CD4-positive, alpha-beta T cell treated with Interleukin-2 at 100 ng/mL for 4 hours (primary cell): ENCODE data around the gene DDB1.
A peak's percentile ranks its signal among the peaks of the same experiment; 100 is the strongest.
"Not testable (repeated sequence)": the region's sequence is repeated elsewhere in the genome, so short reads cannot be mapped to it uniquely, and the experiment has no call there.

Experiments used
- DNase-seq: peaks from one replicate; pipeline ENCODE4 v3.0.0-alpha.2; 2020; ENCODE audit warnings: low spot score

DDB1 gene

GRCh38 chr11:61268588-61269250 lies 64.2 kb downstream of the DDB1 start:
- DNase-seq: no peak

DNA sequence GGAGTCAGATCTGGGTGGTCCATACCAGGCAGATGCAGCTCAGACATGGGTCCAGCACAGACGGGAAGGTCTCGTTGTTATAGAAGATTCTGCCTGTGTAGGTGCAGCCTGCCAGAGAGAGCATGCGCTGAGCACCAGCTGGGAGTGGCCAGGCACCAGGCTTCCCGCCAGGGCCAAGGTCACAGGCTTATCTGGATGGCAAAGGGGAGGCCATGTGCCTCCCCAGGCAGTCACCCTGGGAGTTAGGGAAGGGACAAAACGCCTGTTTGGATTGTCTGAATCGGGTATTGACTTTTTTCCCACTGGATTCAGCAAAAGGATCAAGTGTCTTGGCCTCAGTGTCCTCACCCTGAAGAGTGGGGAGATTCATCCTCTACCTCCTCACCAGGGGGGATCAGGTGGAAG lies 65.5 kb downstream of the DDB1 start:
- DNase-seq: no peak

- no peak for DNase-seq
Measured at GRCh38 chr11:61266602-61267001, 66.3 kb downstream of the DDB1 start.

DNA sequence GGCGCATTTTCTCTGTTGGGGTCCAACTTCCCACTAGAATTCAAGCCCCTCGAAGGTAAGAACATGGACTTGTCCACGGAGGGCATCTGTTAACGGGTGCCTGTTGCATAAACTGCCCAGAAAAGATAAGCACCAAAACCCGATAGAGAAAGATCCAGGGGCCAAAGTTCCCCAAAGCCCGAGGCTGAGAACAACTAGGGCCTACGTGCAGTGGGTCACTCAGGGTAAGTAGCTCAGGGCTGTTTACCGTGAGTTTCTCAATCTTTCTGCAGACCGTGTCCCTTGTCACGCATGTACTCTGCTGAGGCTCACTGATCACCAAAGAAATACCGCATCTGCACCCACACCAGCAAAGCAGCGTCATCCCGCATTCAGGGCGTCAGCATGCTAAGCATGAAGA lies 67.5 kb downstream of the DDB1 start:
- no peak for DNase-seq

GRCh38 chr11:61264795-61265194 lies 68.1 kb downstream of the DDB1 start:
- DNase-seq: no peak

- DNase-seq: no peak
Measured at GRCh38 chr11:61264371-61264770, 68.5 kb downstream of the DDB1 start.

DNA sequence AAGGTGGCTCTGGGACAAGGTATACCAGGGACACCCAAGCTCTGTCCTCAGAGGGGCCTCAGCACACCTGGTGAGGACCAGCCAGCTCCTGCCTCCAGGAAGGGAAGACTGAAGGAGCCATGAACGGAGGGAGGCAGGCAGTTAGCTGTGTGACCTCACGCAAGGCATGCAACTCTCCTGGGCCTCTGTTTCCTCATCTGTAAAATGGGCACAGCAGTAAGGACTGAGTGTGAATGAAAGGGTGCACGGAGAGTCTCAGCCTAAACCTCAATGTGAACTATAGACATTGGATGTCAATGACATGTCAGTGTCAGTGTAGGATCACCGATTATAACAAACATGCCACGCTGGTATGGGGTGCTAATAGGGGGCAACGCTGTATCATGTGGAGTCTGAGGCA lies 73.5 kb downstream of the DDB1 start:
- DNase-seq: no peak

DNA sequence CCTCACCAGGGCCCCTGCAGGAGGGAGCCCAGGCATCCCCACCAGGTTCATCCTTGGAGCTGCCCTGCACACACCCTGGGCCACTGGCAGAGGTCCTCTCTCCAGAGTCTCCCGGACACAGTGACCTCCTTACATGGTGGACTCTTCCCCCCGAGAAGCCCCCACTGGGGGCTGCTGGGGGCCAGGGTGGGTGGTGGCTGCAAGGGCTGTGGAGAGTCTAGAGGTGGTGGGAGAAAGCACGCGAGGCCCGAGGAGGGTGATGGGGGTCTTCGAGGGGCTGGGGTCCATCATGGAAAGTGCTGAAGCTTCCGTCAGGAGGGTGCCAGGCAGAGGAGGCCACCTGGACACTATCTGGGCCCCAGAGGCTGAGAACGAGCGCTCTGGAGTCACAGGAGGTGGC lies 74.4 kb downstream of the DDB1 start:
- no peak for DNase-seq

- DNase-seq: no peak
Measured at GRCh38 chr11:61256710-61257482, 76.0 kb downstream of the DDB1 start.

DNA sequence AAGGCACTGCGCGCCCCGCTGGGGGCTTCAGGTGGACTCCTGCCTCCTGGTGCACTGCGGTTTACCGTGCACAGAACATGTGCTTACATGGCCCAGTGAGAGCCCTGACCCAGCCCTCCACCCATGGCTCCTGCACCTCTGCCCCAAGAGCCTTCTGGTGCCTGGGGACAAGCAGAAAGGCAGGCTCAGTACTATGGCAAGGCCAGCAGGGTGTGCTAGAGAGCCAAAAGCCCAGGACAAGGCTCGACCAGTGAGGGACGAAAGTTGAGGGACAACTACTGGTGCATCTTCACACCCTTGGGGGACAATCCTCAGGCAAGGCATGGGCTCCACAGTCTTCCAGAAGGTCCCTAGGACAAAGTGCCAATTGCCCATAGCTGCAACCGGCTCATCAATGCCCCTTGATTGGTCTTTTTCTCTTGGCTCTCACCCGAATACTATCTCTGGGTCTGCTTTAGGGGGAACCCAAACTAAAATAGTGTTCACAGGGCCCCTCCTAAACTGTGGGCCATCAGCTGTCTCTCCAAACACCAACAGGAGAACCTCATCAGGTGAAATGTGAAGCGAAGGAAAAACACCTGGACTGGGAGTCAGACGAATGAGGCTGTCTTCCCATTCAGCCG lies 78.4 kb downstream of the DDB1 start:
- DNase-seq: peak; percentile 58

DNA sequence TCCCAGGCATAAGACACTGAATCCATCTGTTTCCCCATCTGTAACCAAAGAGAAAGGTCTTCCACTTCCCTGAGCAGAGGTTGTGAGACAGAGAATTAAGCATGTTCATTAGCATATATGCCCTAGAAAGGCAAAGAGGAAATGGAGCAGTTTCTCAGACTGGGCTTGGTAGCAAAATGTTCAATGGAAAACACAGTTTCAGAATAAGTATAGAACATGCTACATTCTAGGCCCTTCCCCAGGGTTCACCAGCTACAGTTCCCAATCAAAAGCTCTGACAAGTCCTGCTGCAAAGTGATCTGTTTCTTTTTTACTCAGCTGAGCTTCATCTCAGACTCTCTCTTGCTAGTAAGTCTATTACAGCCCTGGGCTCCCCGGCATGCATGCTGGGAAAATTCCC lies 80.6 kb downstream of the DDB1 start:
- DNase-seq: not testable (repeated sequence)

DNA sequence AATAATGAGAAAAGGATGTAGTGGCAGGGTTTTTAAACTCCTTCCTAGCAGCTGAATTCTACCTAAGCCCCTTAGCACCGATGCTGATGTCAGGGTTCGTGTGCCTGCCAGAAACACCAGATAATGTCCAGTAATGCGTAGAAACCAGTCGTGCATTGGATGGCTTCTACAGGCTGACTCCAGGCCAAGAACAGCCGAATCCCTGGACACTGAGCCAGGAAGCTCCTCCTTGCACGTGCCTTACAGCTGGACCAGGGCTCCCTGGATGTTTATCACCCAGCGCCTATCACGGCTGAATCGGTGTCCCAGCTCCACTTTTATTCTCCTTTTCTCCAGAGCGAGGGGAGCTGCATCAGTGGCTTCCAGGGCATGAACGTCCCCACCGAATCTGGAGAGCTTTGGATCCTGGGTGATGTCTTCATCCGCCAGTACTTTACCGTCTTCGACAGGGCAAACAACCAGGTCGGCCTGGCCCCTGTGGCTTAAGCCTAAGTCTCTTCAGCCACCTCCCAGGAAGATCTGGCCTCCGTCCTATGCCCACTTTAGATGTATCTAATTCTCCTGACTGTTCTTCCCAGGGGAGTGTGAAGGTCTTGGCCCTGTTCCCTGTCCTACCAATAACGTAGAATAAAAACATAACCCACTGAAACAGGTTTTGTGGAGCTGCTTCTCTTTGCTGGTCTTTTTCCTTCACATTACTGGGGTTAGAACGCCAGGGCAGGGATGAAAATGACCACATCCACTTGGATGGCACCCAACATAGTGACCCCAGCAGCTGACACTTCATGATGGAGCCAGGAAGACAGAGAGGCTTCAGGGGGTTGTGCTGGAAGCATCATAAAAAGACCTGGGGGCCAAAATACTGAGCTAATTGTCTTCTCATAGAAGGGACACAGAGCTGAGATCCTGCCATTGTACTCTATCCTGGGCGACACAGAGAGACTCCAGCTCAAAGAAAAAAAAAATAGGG lies 81.8 kb downstream of the DDB1 start:
- DNase-seq: not testable (repeated sequence)
